Endothelial cell of umbilical vein (primary cell): Measurements from ENCODE around the gene SP2. TPM values are rescaled to one million over a fixed set of nuclear protein-coding genes. Genes with fewer than 3 reads are reported as not detected.

Experiments used
- BruUV-seq: library from RNA; stranded (reverse); fragments of 400-500 nt; replicated peaks from 2 replicates; lab custom pipeline; 2021; lab: Mats Ljungman, UMichigan
- CTCF ChIA-PET: fragments of 300-600, 350-600 bp; sonication (Branson Sonifier 250); formaldehyde crosslinking; loops from one replicate; lab custom pipeline; 2021; ENCODE audit warnings: antibody characterized with exemption, inconsistent platforms; lab: Charles Lee
- POLR2A ChIA-PET: fragments of 300-600, 350-600 bp; sonication (Branson Sonifier 250); formaldehyde crosslinking; loops from one replicate; lab custom pipeline; 2021; ENCODE audit warnings: antibody characterized with exemption, inconsistent platforms; lab: Charles Lee
- DNase-seq: peaks from one replicate; pipeline ENCODE4 v3.0.0-alpha.2; 2011; ENCODE audit warnings: low read depth, low spot score
- FAIRE-seq: peaks from 2 replicates; lab custom pipeline; 2011; peaks lifted over from hg19 to GRCh38; lab: Jason Lieb, UNC
- H2AFZ ChIP-seq: 2 replicates; pipeline ENCODE4 v1.6.0; 2012; ENCODE audit warnings: low read depth, low read length, control low read depth, inconsistent platforms
- H3K27ac ChIP-seq: 2 replicates; pipeline ENCODE4 v1.5.1; 2011; ENCODE audit warnings: low read depth, mild to moderate bottlenecking, control low read depth, low read length, moderate library complexity; ENCODE audit not compliant: insufficient read depth
- H3K27me3 ChIP-seq, 2 experiments: 2 replicates each; pipeline versions ENCODE4 v1.6.0 to v1.6.1; 2011; ENCODE audit warnings: low read length in 2 of 2, mixed read lengths in 1 of 2; ENCODE audit not compliant: control insufficient read depth in 2 of 2, insufficient read depth in 2 of 2
- H3K36me3 ChIP-seq, 2 experiments: 2 replicates in 1 of 2; 3 replicates in 1 of 2; pipeline ENCODE4 v1.5.1; 2011; ENCODE audit warnings: low read length in 2 of 2, mild to moderate bottlenecking in 1 of 2, moderate library complexity in 1 of 2; ENCODE audit not compliant: control insufficient read depth in 2 of 2, insufficient read depth in 2 of 2; ENCODE audit errors: extremely low read depth in 1 of 2
- H3K4me1 ChIP-seq: 3 replicates; pipeline ENCODE4 v1.5.1; 2011; ENCODE audit warnings: mild to moderate bottlenecking, low read length; ENCODE audit not compliant: control insufficient read depth, insufficient read depth; ENCODE audit errors: extremely low read depth
- H3K4me2 ChIP-seq: 2 replicates; pipeline ENCODE4 v1.6.1; 2011; ENCODE audit warnings: low read length, control low read depth, mixed read lengths; ENCODE audit not compliant: insufficient read depth
- H3K4me3 ChIP-seq, 3 experiments: fragments of 200-600 bp in 1 of 3; sonication (generic), shearing (Covaris generic) in 1 of 3; replicated peaks in 1 of 3; 2 replicates each; pipeline ENCODE4 v1.5.1; 2011 to 2016; ENCODE audit warnings: control low read depth in 3 of 3, low read length in 3 of 3, mild to moderate bottlenecking in 2 of 3, inconsistent platforms in 1 of 3, low read depth in 1 of 3, moderate library complexity in 1 of 3; ENCODE audit not compliant: insufficient read depth in 1 of 3
- H3K79me2 ChIP-seq: 2 replicates; pipeline ENCODE4 v1.6.0; 2012; ENCODE audit warnings: low read length, inconsistent platforms; ENCODE audit not compliant: control insufficient read depth, insufficient read depth
- H3K9ac ChIP-seq: replicated peaks from 2 replicates; pipeline ENCODE3; 2011; ENCODE audit warnings: low read length, control low read depth; ENCODE audit not compliant: insufficient read depth; ENCODE audit errors: extremely low read depth
- H3K9me1 ChIP-seq: replicated peaks from 3 replicates; pipeline ENCODE4 v1.6.0; 2011; ENCODE audit warnings: mild to moderate bottlenecking, low read length; ENCODE audit not compliant: control insufficient read depth, insufficient read depth; ENCODE audit errors: extremely low read depth
- H3K9me3 ChIP-seq: replicated peaks from 2 replicates; pipeline ENCODE4 v1.5.1; 2012; ENCODE audit warnings: low read length, inconsistent platforms; ENCODE audit not compliant: control insufficient read depth, insufficient read depth
- H4K20me1 ChIP-seq: replicated peaks from 2 replicates; pipeline ENCODE3; 2011; ENCODE audit warnings: mild to moderate bottlenecking, low read length; ENCODE audit not compliant: control insufficient read depth, insufficient read depth; ENCODE audit errors: extremely low read depth
- dilution Hi-C: fragments of 300-500 bp; cut with MboI; formaldehyde crosslinking; loops from one replicate; pipeline ENCODE4 v1.15.0; 2019; ENCODE audit warnings: low sequenced_read_pairs; ENCODE audit not compliant: extremely low pct_ligation_motif_present
- intact Hi-C: fragments of 100-400 bp; cut with micrococcal nuclease; formaldehyde crosslinking; loops from one replicate; pipeline ENCODE4 v1.10.0; 2022
- polyA plus RNA-seq, 4 experiments: library from polyadenylated mRNA; depleted of rRNA in 3 of 4; stranded (reverse) in 3 of 4; unstranded in 1 of 4; fragments of >200 nt; gene quantifications; 2 replicates each; pipeline versions ENCODE4 v1.2.1 to v1.2.3, GENCODE V29; 2011 to 2012; ENCODE audit warnings: missing spikeins in 1 of 4
- total RNA-seq: library from RNA; stranded (reverse); gene quantifications from 2 replicates; pipeline ENCODE4 v1.2.3, GENCODE V29; 2021
- TF ChIP-seq, protein P1 (sequence below), 2 donors: IDR thresholded peaks; 1 replicate in 1 of 2; 2 replicates in 1 of 2; pipeline ENCODE4 v1.5.1; 2011; ENCODE audit warnings: low read length in 2 of 2, mild to moderate bottlenecking in 2 of 2, moderate library complexity in 2 of 2, control low read depth in 1 of 2, inconsistent platforms in 1 of 2, low read depth in 1 of 2; ENCODE audit not compliant: insufficient read depth in 1 of 2; ENCODE audit errors: extremely low read depth in 1 of 2

The SP2 gene
- total and polyA plus RNA-seq, 2 donors (not counting 3 experiments of a cell fraction or from before 2014, with no cell fraction given), result 11.2 to 18.6 TPM

DNA sequence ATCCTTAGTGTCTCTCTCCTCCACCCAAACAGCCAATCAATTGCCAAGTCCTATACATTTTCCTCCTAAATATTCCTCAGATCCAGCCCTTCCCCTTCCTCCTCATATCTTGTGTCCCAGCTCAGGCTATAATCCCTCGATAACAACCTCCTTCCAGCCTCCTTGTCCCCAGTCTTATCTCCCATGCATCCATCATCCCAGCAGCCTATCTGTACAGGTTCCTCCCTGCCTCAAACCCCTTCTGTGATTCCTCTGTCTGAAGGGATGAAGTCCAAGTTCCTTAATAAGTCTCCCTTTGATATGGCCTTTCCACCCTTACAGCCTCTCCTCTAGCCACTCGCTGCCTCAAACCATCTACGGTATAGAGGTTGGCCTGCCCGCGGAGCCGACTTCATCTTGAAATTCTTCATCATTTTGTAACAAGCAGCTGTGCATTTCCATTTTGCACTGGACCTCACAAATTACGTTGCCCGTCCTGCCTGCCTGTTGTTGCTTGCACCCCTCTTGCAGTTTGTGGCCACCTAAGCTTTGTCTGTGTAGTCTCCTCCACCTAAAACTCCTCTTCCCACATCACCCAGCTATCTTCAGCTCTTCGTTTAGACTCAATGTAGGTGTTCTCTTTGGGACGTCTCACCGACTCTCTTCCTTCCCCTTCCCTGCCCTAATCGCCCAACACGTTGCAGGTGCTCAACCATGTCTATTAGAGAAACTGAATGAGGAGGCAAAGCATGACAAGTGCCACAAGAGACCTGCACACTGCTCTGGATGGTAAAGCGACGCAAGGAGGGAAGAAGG, 74.1 kb downstream of the SP2 start:
- POLR2A ChIA-PET, result interaction anchor here (1.2 kb wide), 1 partner anchor 48 kb away, joined by 3 read pairs; no protein-coding TSS in a partner anchor
- Histone ChIP-seq H3K9me3 (no peaks in the 10 kb centered on the region), H3K9ac (no peak overlapping the region), H3K4me3 (peak overlapping the region in 1 of 3 experiments; percentile 18), H3K4me1 (peaks cover 6% of the 10 kb centered on the region), H3K4me2 (peak overlapping the region; percentile 44), H4K20me1 (no peaks in the 10 kb centered on the region), H3K27ac (no peak overlapping the region), H3K36me3 (peaks cover 0 to 9% of the 10 kb centered on the region in 2 experiments), H3K79me2 (no peaks in the 10 kb centered on the region), H3K9me1 (no peaks in the 10 kb centered on the region), H2AFZ (peak overlapping the region; percentile 93), H3K27me3 (no peaks in the 10 kb centered on the region)
- DNase-seq, result no peak
- dilution Hi-C loops, result no loop called here
- FAIRE-seq, result no peak
- BruUV-seq, result no TSS peak
- intact Hi-C loops, result loop anchor here (1.0 kb wide), 2 partner anchors 21 to 74 kb away; partner anchors contain the start of gene SP2
- CTCF ChIA-PET, result interaction anchor here (0.8 to 15.7 kb wide), 23 partner anchors 9 to 135 kb away, joined by 3 to 469 read pairs (median 5); partner anchors contain the start of genes CBX1, PNPO, PRR15L and SCRN2
- TF ChIP-seq, protein P1, sequence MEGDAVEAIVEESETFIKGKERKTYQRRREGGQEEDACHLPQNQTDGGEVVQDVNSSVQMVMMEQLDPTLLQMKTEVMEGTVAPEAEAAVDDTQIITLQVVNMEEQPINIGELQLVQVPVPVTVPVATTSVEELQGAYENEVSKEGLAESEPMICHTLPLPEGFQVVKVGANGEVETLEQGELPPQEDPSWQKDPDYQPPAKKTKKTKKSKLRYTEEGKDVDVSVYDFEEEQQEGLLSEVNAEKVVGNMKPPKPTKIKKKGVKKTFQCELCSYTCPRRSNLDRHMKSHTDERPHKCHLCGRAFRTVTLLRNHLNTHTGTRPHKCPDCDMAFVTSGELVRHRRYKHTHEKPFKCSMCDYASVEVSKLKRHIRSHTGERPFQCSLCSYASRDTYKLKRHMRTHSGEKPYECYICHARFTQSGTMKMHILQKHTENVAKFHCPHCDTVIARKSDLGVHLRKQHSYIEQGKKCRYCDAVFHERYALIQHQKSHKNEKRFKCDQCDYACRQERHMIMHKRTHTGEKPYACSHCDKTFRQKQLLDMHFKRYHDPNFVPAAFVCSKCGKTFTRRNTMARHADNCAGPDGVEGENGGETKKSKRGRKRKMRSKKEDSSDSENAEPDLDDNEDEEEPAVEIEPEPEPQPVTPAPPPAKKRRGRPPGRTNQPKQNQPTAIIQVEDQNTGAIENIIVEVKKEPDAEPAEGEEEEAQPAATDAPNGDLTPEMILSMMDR (IDR thresholded peaks at IDR 0.05; ENCODE audit: extremely low read depth in 1 of 2, insufficient read depth in 1 of 2, low read depth in 1 of 2, low read length in 2 of 2), result no peak
